Dedifferentiated amniotic fluid mesenchymal stem cell (primary cell): ENCODE results near the gene EDNRB.
"Not testable (repeated sequence)": the region's sequence is repeated elsewhere in the genome, so short reads cannot be mapped to it uniquely, and the experiment has no call there.

Experiments
- DNase-seq: peaks from one replicate; pipeline ENCODE4 v3.0.0-alpha.2; 2016; ENCODE audit errors: extremely low spot score

EDNRB gene

DNA sequence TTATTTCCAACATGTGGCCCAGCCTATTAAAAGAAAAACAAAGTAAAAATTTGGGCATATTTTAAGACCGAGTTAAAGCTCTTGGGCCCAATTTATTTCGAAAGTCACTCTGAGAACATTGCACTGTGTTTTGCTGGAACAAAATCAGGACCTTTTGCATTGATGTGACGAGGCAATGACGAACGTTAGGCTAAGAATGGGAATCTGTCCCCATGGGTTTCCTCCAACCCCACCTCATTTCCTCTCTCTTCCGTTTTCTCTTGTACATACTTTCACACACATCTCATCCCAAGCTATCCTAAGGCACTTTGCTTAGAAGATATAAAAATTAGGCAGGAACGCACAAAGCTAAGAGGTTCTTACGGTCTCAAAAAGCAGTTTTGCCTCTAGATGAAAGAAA is 22.1 kb downstream of the EDNRB start:
- no peak for DNase-seq

DNA sequence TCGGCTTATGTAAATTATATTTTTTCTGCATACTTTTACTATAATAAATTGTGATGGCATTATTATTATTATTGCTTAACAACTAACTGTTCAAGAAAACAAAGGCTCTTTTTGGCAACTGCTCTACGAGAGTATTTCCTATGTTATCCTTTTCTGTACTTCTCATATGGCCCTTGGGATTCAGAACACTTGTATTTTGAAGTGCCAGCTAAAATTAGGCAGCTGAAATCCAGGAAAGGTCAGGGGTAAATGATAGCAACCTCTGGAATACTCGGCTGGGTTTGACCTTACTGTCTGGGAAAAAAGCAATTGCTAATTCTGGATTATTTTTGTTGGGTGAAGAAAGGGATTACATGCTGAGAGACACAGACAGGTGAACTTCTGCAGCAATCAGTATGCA is 23.9 kb downstream of the EDNRB start:
- no peak for DNase-seq

DNA sequence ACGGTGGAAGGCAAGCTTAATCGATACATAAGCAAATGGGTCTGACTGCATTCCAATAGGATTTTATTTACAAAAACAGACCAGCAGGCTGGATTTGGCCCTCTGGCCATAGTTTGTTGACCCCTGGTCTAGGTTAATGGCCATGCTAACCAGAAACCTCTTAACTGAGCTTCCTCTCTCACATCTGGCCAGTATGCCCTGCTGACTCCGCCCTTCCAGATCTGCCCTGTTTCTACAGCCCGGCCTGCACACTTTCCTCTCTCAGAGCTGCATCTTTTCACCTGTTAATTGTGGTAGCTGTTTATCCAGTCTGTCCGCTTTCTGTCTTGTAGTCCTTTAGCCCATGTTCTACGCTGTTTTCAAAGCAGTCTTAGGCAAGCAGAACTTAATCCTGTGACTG is 25.6 kb downstream of the EDNRB start:
- no peak for DNase-seq

DNA sequence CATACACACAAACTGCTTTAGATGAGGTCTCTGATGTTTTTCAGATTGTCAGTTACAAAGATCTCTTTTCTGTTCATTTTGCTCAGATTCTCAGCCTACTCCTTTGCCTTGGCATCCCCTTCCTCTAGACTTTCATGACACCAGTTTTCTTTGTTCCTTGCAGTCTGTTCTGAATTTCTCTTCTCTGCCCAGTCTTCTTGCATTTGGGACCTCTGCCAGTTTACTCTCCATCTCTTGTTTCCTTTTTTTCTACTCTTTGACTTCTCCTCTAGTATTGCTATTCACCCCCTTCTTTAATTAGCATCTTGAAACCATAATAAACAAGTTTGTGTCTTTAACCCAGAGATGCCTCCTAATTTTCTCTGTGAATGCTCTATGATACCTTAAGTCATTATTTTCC is 26.1 kb downstream of the EDNRB start:
- DNase-seq, result no peak

DNA sequence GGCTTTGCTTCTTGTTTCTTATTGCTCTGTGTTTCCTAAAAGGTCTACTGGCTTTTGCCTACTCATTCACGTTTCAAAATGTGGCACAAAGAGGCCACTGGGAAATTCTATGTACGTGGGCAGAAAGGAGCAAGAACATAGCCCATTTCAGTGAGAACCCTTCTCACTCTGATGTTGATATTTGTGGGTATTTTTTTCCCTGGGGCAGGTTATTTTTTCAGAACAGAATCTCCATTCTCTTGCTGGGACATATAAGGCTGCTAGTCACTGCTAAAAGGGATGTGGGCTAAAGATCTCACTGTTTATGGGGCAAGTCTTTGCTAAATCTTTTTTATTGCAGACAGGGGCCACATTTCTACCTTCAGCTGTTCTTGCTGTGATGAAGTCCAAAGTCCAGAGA is 27.1 kb downstream of the EDNRB start:
- no peak for DNase-seq

DNA sequence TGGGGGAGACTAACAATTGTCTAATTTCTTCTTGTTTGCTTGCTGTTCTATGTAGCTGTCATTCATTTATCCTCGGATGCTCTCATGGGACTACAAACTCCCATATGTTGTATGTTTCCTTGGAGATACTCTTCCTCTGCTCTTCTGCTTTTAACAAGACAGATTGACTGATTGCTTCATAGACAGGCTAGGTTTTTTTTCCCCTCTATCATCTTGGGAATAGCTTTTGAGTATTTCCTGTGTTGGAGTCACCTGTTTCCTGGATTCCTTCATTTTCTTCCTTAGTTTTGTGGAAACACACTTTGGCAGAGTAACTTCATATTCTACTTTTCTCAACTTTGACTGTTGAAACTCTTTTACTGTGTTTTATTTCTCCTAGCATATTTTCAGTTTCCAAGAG is 27.6 kb downstream of the EDNRB start:
- DNase-seq, result no peak

DNA sequence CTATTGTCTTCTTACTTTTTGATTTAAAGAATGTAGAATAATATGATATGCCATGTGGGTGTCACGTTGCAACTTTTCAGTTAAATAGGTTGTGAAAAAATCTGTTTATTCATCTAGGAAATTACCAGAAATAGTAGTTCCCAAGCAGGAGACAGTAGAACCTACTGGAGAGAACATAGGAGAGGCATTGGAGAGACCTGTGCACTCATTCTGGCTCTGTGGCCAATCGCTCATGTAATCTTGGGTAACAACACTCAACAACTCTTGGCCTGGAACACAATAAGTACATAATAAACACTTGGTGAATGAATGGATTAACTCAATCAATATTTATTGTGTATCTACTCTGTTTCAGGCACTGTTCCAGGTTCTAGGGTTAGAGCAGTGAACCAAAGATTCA is 35.3 kb downstream of the EDNRB start:
- no peak for DNase-seq

DNA sequence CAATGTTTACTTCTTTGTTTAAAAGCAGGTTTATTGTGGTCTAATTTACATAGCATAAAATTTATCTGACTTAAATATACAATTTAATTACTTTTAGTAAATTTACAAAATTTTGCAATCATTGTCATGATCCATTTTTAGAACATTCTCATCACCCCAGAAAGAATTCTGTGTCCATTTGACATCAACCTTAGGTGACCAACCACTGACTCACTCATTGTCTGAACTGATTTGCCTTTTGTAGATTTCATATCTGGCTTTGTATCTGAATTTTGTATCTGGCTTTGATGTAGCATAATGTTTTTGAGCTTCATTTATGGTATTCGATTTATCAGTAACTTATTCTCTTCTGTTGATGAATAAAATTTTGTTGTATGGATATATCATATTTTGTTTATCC is 40.4 kb downstream of the EDNRB start:
- no peak for DNase-seq

DNA sequence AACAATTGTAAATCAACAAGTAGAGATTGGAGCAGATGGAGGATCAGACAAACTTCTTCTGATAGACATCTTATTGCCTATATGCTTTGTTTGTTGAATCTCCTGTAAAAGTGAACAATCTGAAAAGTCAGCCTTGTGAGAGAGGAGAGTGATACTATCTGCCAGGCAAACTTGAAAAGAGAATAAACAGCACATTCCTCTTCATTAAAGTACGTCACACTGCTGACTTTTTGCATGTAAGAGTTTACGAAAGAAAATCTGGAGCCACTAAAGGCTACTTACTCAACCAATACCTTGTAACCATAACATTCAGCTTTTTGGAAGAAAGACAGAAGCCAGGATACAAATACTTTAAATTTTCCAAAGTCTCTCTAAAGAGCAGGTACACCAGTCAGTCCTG is 42.5 kb downstream of the EDNRB start:
- no peak for DNase-seq

DNA sequence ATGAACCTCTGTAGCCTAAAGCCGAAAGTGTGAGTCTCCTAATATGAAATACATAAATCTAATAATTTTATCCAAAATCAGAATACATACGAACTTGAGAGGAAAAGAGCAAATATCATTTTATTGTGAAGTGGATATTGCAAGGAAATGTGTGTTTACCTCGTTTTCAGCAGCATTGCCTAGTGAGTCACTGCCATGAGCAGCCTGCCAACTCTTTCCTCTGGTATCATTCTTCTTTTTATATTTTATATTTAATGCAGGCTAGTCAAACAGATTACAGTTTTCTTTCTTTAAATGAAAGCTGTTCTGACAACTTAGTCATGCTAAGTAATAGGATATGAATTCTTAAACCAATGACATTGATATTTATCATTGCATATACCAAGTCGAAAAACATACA is 44.2 kb downstream of the EDNRB start:
- DNase-seq, result peak; percentile 45

DNA sequence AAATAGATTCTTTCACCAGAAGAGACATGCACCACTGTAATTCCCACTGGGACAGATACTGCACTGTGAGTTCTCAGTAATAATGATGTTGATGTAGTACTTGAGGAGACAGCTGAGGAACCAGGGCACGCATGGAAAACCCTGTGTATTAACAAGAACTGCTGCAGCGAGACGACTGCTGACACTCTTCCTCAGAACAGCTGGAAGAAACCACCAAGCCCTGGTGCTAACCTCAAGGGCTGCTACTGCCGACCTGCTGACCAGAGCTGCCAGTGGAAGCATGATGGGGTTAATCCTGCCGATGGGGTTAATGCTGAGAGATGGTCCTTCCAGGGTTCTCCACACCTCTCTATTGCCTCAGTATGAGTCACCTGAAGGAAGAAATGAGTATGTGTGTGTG is 45.6 kb downstream of the EDNRB start:
- DNase-seq, result no peak

DNA sequence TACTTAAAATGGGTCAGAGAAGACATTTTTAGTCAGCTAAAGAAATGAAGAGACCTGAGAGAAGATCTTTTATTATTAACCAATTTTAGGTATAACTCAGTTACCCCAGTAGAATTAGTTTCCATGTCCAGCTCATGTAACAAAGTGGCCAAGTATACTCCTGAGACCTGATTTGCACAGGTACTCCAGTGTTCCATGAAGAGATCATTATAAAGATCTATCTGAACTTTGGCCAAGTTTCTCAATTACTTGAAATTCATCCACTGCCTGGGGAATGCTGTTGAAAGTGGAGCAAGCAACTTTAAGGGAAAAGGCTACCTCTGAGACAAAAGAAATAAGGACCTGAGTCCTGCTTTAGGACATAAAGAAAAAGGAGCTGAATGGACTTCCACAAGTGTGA is 47.0 kb downstream of the EDNRB start:
- no peak for DNase-seq

DNA sequence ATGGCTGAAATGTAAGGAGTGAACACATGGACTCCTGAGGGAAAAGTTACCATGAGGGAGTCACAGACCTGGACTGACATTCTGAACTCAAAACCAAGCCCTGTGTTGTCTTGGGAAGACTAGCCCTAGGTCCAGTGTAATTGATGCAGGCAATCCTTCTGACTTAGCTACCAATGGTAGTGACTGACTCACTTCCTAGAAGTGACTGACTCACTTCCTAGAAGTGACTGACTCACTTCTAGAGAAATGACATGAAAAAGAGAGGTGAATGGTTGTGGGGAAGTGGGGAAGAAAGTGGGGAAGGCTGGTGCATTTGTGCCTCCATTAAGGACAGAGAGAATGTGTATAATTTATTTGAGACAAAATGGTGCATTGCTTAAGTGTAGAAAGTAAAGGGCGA is 49.9 kb downstream of the EDNRB start:
- DNase-seq, result no peak

DNA sequence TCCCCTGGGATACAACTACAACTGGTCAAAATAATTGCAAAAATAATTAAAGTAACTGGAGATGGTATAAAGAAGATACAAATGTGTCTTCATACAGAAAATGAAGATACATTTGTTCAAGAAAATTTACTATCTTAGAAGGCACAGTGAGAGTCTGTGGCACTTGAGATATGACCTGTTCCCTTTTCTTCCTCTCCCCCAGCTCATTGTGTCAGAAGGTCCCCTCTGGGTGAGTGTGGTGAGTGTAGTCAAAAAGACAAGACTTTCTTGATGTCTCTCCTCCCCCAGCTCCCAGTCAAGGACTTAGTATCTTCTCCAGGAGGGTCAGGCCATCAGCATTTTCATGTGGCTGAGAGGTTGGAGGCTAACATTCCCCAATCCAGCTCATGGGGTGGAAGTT is 51.7 kb downstream of the EDNRB start:
- no peak for DNase-seq

DNA sequence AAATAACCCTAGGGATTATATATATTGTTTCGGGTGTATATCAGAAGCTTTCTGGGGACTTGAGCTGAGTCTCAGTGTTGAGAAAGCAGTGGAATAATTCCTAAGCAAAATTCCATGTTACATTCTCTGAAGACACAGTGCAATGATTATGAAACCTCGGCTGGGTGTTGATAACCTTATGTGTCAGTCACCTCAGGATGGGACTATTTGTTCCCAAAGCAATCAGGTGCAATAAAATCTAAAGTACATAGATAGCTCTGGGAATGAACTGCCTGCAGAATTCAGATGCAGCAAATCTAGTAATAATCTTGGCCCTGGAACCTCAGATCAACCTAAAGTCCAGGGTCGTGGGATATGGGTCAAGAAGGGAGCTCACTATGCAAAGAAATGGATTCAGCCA is 53.0 kb downstream of the EDNRB start:
- DNase-seq, result no peak

DNA sequence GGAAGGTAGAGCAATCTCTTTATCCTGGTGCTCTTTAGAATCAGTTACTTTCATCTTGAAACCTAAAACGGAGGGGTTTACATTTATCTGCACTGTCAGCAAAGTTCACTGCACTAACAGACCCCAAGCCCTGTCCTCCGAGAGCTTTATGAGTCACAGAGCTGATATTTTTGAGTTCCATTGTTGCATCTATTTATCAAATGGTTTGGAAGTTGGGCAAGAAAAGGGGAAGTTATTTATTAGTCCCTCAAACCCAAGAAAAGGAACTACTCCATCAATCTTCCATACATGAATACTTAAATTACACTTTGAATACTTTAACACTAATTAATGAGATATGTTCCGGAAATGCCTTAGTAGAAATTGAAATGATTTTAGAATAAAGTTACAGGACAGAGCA is 55.5 kb downstream of the EDNRB start:
- DNase-seq, result no peak

DNA sequence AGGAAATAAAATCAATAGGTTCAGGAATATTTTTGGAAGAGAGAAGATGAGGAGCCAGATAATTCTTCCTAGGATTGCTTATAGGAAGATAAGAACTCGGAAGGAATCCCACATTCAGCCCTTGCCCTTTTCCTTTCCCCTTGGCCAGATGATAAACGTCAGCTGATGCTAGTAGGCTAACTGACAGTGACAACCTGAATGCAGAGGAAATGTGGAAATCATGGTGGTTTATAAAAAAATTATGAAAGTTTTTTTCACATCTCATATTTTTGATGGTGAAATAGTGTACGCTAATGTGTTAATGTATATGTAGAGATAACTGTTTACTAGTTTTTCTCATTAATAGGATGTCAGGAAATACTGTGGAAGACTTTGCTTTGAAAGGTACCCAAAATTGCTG is 56.9 kb downstream of the EDNRB start:
- no peak for DNase-seq

DNA sequence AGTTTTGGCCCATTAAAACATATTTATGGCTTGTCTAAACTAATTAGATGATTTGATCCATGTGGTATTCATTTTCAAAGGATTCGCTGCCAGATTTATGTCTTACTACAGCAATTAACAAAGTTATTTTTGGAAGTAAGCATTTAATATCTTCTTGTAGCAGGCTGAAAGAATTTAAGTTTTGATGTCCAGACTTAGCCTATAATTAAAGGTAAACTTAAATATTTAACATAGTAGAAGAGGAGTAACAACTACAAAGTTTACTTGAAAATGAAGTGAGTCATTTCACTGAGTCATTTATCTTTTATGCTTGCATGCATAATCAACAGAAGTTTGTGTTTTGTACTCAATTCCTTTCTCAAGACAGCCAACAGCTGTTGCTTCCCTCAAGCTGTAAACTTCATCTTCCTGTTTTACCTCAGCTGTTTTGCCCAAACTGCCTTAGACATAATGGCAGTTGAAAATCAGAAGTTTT is 58.1 kb downstream of the EDNRB start:
- DNase-seq, result no peak

DNA sequence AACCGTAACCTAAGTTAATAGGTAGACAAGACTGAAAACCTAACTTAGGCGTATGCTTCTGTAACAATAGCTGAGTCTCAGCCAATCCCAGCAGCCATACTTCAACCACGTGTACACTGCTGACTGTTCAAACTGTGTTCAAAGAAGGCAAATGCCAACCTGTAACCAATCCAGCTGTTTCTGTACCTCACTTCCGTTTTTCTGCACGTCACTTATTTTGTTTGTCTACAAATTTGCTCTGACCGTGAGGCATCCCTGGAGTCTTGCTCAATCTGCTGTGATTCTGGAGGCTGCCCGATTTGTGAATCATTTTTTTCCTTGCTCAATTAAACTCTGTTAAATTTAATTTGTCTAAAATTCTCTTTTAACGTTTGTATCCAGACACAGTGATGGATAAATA is 59.2 kb downstream of the EDNRB start:
- DNase-seq, result peak; percentile 26

DNA sequence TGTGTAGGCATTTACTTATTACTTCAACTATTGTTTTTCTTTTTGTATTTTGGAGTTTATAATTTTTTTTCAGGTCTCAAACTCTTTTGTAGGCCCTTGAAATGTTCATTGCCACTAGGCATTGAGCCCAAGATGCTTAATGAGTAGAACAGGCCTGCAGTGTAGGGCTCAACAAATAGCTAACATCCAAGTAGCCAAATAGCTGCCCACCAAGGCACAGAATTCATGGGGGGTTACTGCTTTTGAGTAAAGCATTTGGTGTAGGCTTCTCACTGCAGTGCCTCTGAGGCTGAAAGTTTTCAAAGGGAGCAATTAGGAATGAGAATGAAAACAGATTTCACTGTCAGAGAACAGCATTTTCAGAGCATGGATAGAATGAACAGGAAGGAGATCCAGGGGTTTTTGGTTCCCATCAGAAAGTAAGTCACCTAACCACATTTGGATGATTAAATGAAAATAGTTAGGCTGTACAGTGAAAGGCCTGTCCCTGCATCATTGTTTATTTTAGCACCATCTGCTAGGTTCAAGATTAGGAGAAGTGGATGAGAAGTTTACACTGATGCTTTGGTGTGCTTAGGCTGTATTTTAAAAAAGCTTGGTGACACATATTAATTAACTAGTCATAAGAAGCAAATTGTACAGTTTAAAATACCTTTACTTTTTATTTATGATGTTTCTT is 61.0 kb downstream of the EDNRB start:
- no peak for DNase-seq

DNA sequence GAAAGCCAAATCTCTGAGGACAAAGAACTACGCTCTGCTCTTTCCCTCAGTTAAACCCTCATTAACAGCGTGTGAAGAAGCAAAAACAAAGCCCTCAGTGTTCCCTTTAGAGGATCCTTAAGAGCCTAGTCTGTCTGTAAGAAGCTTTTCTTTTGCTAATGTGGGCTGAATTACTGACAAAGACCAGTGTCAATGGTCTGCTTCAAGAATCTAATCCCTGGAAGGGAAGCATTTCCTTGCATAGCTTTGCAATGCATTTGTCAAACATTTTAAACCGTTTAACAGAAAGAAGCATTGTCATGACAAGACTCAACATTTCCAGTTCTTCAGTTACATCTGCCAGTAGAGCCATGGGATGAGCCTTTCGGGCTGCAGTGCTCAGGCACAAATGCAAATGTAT is 64.9 kb downstream of the EDNRB start:
- DNase-seq, result no peak

DNA sequence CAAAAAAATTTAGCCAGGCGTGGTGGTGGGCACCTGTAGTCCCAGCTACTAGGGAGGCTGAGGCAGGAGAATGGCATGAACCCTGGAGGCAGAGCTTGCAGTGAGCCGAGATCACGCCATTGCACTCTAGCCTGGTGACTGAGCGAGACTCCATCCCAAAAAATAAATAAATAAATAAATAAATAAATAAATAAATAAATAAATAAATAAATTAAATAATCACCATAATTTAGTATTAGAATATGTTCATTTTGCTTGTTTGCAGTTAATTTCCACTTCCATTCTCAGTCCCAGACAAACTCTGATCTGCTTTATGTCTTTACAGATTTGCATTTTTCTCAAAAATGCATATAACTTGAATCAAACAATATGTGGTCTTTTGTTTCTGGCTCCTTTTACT is 70.6 kb downstream of the EDNRB start:
- DNase-seq, result not testable (repeated sequence)

DNA sequence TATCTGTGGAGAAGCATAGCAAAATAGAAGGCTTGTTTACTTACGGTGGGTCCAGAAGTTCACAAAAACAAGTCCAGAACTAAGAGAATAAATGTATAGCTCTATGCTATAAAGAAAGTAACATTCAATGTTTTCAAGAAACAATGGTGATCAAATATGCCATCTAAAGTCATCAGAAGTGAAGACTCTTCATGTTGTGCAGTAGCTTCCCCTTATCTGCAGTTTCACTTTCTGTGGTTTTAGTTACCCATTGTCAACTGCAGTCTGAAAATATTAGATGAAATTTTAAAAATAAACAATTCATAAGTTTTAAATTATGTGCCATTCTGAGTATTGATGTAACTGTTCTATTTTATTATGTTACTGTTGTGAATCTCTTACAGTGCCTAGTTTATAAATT is 72.5 kb downstream of the EDNRB start:
- DNase-seq, result no peak
